Measurements from ENCODE around the gene OR10P1.

Gene OR10P1

DNA sequence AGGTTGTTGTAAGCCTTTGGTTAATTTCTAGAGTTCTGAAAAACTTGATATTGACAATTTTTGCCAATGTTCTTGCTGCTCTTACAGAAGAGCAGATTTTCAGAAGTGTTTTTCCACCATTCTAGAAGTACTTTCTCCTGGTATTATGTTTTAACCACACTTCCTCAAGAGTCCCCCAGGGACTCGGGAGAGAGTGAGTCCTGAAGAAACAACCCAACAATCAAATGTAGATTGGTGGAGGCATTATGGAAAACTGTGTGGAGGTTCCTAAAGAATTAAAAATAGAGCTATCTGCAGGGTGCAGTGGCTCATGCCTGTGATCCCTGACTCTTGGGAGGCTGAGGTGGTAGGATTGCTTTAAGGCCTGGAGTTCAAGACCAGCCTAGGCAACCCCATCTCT is 26.7 kb downstream of the OR10P1 start:
- H3K79me2 ChIP-seq (ENCODE audit: low read length): no peaks in the 10 kb centered on the region
- peaks cover 13% of the 10 kb centered on the region; the same call in 1 of the 2 replicates for H3K27me3 ChIP-seq (ENCODE audit: low read depth, low read length)
- no peaks in the 10 kb centered on the region for H3K9me3 ChIP-seq (ENCODE audit: insufficient read depth, low read length)
- H3K27ac ChIP-seq (ENCODE audit: low read length): no peak overlapping the region
- H3K36me3 ChIP-seq (replicated peaks; ENCODE audit: low read depth, low read length): no peaks in the 10 kb centered on the region
- H2AFZ ChIP-seq (ENCODE audit: low read depth, low read length): no peak overlapping the region
- H3K4me3 ChIP-seq (ENCODE audit: low read length): no peak overlapping the region
- H4K20me1 ChIP-seq (ENCODE audit: insufficient read depth, low read length): no peaks in the 10 kb centered on the region
- TF ChIP-seq EZH2phosphoT487 (IDR thresholded peaks at IDR 0.05; ENCODE audit: low read depth) (no peak), CTCF (IDR thresholded peaks at IDR 0.05; ENCODE audit: low read depth, low read length) (no peak)
- no peak overlapping the region for H3K4me2 ChIP-seq (ENCODE audit: low read length)
- H3K4me1 ChIP-seq (ENCODE audit: low read length): no peaks in the 10 kb centered on the region
- H3K9ac ChIP-seq (ENCODE audit: low read length): no peak overlapping the region

DNA sequence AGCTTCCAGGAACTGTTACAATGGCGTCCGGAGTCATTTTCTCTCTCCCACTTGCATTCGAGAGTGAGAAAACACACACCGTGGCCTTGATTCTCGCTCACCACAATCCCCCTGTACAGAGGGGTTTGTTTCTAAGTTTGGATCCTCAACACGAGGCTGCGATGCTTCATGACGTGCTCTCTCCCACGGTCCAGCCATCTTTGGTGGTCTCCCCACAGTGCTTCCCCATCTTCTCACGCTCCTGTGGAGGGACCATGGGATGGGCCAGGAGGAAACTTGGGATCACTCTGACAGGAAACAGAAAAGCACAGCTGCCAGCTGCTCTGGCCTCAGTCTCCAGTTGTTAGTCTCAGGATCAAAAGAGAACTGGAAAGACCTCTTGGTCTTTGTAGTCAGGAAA is 28.1 kb downstream of the OR10P1 start:
- Histone ChIP-seq H3K4me1 (ENCODE audit: low read length) (no peaks in the 10 kb centered on the region), H3K4me2 (ENCODE audit: low read length) (no peak overlapping the region), H3K27ac (ENCODE audit: low read length) (no peak overlapping the region), H3K9ac (ENCODE audit: low read length) (no peak overlapping the region), H3K79me2 (ENCODE audit: low read length) (no peaks in the 10 kb centered on the region), H3K36me3 (replicated peaks; ENCODE audit: low read depth, low read length) (no peaks in the 10 kb centered on the region), H3K4me3 (ENCODE audit: low read length) (no peak overlapping the region), H3K27me3 (ENCODE audit: low read depth, low read length) (peaks cover 13% of the 10 kb centered on the region; the same call in 1 of the 2 replicates), H2AFZ (ENCODE audit: low read depth, low read length) (no peak overlapping the region), H4K20me1 (ENCODE audit: insufficient read depth, low read length) (no peaks in the 10 kb centered on the region), H3K9me3 (ENCODE audit: insufficient read depth, low read length) (no peaks in the 10 kb centered on the region)
- no peak for TF ChIP-seq CTCF (IDR thresholded peaks at IDR 0.05; ENCODE audit: low read depth, low read length)
- TF ChIP-seq EZH2phosphoT487 (IDR thresholded peaks at IDR 0.05; ENCODE audit: low read depth): no peak

GRCh38 chr12:55666508-55666907 is 29.8 kb downstream of the OR10P1 start:
- Histone ChIP-seq H3K4me2 (ENCODE audit: low read length) (no peak overlapping the region), H3K4me3 (ENCODE audit: low read length) (no peak overlapping the region), H3K9me3 (ENCODE audit: insufficient read depth, low read length) (no peaks in the 10 kb centered on the region), H3K79me2 (ENCODE audit: low read length) (no peaks in the 10 kb centered on the region), H3K9ac (ENCODE audit: low read length) (no peak overlapping the region), H4K20me1 (ENCODE audit: insufficient read depth, low read length) (no peaks in the 10 kb centered on the region), H3K27ac (ENCODE audit: low read length) (no peak overlapping the region), H3K36me3 (replicated peaks; ENCODE audit: low read depth, low read length) (no peaks in the 10 kb centered on the region), H2AFZ (ENCODE audit: low read depth, low read length) (no peak overlapping the region), H3K4me1 (ENCODE audit: low read length) (no peaks in the 10 kb centered on the region), H3K27me3 (ENCODE audit: low read depth, low read length) (peaks cover 13% of the 10 kb centered on the region; the same call in 1 of the 2 replicates)
- no peak for TF ChIP-seq CTCF (IDR thresholded peaks at IDR 0.05; ENCODE audit: low read depth, low read length)
- no peak for TF ChIP-seq EZH2phosphoT487 (IDR thresholded peaks at IDR 0.05; ENCODE audit: low read depth)

DNA sequence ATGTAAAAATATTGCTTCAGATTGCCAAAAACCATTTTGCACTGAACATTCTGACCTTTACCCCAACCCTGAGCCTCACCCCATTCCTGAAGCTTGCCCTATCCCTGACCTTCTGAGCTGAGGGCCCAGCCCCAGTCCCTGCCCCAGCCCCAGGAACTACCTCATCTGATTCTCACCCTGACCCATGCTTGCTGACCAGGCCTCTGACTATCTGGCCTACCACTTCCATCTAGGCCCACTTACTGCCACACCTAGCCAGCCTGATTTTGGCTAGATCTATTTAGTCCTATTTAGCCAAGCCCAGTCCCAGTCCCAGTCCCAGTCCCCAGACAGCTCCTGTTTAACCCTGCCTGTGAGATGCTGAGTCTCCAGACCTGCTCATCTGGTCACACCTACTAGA is 33.6 kb downstream of the OR10P1 start:
- Histone ChIP-seq H3K27ac (ENCODE audit: low read length) (no peak overlapping the region), H3K4me2 (ENCODE audit: low read length) (no peak overlapping the region), H3K79me2 (ENCODE audit: low read length) (no peaks in the 10 kb centered on the region), H3K9me3 (ENCODE audit: insufficient read depth, low read length) (no peaks in the 10 kb centered on the region), H3K27me3 (ENCODE audit: low read depth, low read length) (peaks cover 3% of the 10 kb centered on the region; the same call in 1 of the 2 replicates), H2AFZ (ENCODE audit: low read depth, low read length) (no peak overlapping the region), H3K9ac (ENCODE audit: low read length) (no peak overlapping the region), H3K4me1 (ENCODE audit: low read length) (peaks cover 8% of the 10 kb centered on the region), H3K36me3 (replicated peaks; ENCODE audit: low read depth, low read length) (no peaks in the 10 kb centered on the region), H3K4me3 (ENCODE audit: low read length) (no peak overlapping the region), H4K20me1 (ENCODE audit: insufficient read depth, low read length) (no peaks in the 10 kb centered on the region)
- TF ChIP-seq EZH2phosphoT487 (IDR thresholded peaks at IDR 0.05; ENCODE audit: low read depth): no peak
- no peak for TF ChIP-seq CTCF (IDR thresholded peaks at IDR 0.05; ENCODE audit: low read depth, low read length)
